GM12878 (cell line): Measurements from ENCODE around the gene EFNA2. TPM values are rescaled to one million over a fixed set of nuclear protein-coding genes. Genes with fewer than 3 reads are reported as not detected.

Experiments used
- BRCA1 ChIP-seq: IDR thresholded peaks from 2 replicates; pipeline ENCODE4 v1.6.1; 2011; ENCODE audit warnings: low read depth, low read length, improper control_type of control experiment
- CREB1 ChIP-seq: IDR thresholded peaks from 2 replicates; pipeline ENCODE4 v1.6.1; 2012; ENCODE audit warnings: low read depth, mild to moderate bottlenecking, inconsistent platforms
- GATAD2B ChIP-seq: fragments of 450-650 bp; conservative IDR thresholded peaks from 2 replicates; pipeline ENCODE4 v1.6.1; 2017; ENCODE audit warnings: low read depth, mild to moderate bottlenecking, moderate library complexity
- MLLT1 ChIP-seq: fragments of 450-650 bp; IDR thresholded peaks from 2 replicates; pipeline ENCODE4 v1.6.1; 2016; ENCODE audit warnings: mild to moderate bottlenecking
- MTA2 ChIP-seq: fragments of 450-650 bp; IDR thresholded peaks from 2 replicates; pipeline ENCODE4 v1.6.1; 2016; ENCODE audit warnings: low read depth, mild to moderate bottlenecking, moderate library complexity
- POU2F2 ChIP-seq: IDR thresholded peaks from 3 replicates; pipeline ENCODE4 v1.6.1; 2011; ENCODE audit warnings: low read depth, mild to moderate bottlenecking, low read length, borderline replicate concordance
- SMC3 ChIP-seq: IDR thresholded peaks from 2 replicates; pipeline ENCODE4 v1.6.1; 2011; ENCODE audit warnings: low read length, improper control_type of control experiment, borderline replicate concordance
- SREBF2 ChIP-seq: IDR thresholded peaks from 2 replicates; pipeline ENCODE4 v1.6.1; 2012; ENCODE audit warnings: mild to moderate bottlenecking, low read length
- SUZ12 ChIP-seq: fragments of 200-600 bp; sonication (generic); IDR thresholded peaks from one replicate; pipeline ENCODE4 v1.6.1; 2018; ENCODE audit warnings: antibody characterized with exemption, mild to moderate bottlenecking; ENCODE audit not compliant: unreplicated experiment
- WRNIP1 ChIP-seq: IDR thresholded peaks from 2 replicates; pipeline ENCODE4 v1.6.1; 2011; ENCODE audit warnings: low read depth, low read length, improper control_type of control experiment, borderline replicate concordance
- ZSCAN29 ChIP-seq: fragments of 450-650 bp; IDR thresholded peaks from 2 replicates; pipeline ENCODE4 v1.6.1; 2017; ENCODE audit warnings: mild to moderate bottlenecking, moderate library complexity
- polyA plus RNA-seq, 11 experiments: library from polyadenylated mRNA; depleted of rRNA in 4 of 11; unstranded in 6 of 11; stranded (reverse) in 5 of 11; fragments of >200 nt; fragmentation: Nextera tagmentation in 4 of 11; fragmentation: Illumina TruSeq in 1 of 11; extraction: Ambion mirVana in 4 of 11; extraction: Trizol in 1 of 11; gene quantifications; 1 replicate in 1 of 11; 2 replicates in 10 of 11; pipeline versions ENCODE4 v1.2.1 to v1.2.3, GENCODE V29; 2011 to 2016; ENCODE audit warnings: inconsistent platforms in 2 of 11, missing spikeins in 2 of 11, low read depth in 1 of 11
- total RNA-seq, 4 experiments: library from RNA; depleted of rRNA in 3 of 4; stranded (reverse); fragments of >200 nt in 3 of 4; fragmentation: Illumina TruSeq in 1 of 4; extraction: Trizol in 1 of 4; gene quantifications; 2 replicates each; pipeline versions ENCODE4 v1.2.1 to v1.2.3, GENCODE V29; 2013 to 2021
- TF ChIP-seq, protein P1 (sequence below): fragments of 150-350 bp; IDR thresholded peaks from 2 replicates; pipeline ENCODE4 v1.6.1; 2014; ENCODE audit warnings: mild to moderate bottlenecking, low read depth, low read length
- TF ChIP-seq, protein P2 (sequence below): fragments of 450-650 bp; formaldehyde crosslinking; IDR thresholded peaks from 2 replicates; pipeline ENCODE4 v1.4.0; 2020; ENCODE audit warnings: mild to moderate bottlenecking, moderate library complexity

Gene EFNA2
- total and polyA plus RNA-seq, 10 of the 15 experiments (the other 5 are each of a cell fraction or from before 2014, with no cell fraction given) = not detected

GRCh38 chr19:1275260-1275975 lies 10.3 kb upstream of the EFNA2 start, which contains the start of gene FAM174C (continued):
- TF ChIP-seq, protein P1, sequence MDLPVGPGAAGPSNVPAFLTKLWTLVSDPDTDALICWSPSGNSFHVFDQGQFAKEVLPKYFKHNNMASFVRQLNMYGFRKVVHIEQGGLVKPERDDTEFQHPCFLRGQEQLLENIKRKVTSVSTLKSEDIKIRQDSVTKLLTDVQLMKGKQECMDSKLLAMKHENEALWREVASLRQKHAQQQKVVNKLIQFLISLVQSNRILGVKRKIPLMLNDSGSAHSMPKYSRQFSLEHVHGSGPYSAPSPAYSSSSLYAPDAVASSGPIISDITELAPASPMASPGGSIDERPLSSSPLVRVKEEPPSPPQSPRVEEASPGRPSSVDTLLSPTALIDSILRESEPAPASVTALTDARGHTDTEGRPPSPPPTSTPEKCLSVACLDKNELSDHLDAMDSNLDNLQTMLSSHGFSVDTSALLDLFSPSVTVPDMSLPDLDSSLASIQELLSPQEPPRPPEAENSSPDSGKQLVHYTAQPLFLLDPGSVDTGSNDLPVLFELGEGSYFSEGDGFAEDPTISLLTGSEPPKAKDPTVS = no peak
- TF ChIP-seq POU2F2 = 0 out of 3 replicates have a peak, but pooled peaks have one; percentile 46
- TF ChIP-seq MTA2 = no peak
- peak; percentile 64; the same call in 1 of the 2 replicates for TF ChIP-seq ZSCAN29
- no peak for TF ChIP-seq SMC3
- TF ChIP-seq SREBF2 = no peak
- TF ChIP-seq SUZ12 = no peak
- 0 out of 2 replicates have a peak, but pooled peaks have one; percentile 1 for TF ChIP-seq MLLT1
- no peak for TF ChIP-seq WRNIP1
- TF ChIP-seq GATAD2B = peak; percentile 99
- TF ChIP-seq, protein P2, sequence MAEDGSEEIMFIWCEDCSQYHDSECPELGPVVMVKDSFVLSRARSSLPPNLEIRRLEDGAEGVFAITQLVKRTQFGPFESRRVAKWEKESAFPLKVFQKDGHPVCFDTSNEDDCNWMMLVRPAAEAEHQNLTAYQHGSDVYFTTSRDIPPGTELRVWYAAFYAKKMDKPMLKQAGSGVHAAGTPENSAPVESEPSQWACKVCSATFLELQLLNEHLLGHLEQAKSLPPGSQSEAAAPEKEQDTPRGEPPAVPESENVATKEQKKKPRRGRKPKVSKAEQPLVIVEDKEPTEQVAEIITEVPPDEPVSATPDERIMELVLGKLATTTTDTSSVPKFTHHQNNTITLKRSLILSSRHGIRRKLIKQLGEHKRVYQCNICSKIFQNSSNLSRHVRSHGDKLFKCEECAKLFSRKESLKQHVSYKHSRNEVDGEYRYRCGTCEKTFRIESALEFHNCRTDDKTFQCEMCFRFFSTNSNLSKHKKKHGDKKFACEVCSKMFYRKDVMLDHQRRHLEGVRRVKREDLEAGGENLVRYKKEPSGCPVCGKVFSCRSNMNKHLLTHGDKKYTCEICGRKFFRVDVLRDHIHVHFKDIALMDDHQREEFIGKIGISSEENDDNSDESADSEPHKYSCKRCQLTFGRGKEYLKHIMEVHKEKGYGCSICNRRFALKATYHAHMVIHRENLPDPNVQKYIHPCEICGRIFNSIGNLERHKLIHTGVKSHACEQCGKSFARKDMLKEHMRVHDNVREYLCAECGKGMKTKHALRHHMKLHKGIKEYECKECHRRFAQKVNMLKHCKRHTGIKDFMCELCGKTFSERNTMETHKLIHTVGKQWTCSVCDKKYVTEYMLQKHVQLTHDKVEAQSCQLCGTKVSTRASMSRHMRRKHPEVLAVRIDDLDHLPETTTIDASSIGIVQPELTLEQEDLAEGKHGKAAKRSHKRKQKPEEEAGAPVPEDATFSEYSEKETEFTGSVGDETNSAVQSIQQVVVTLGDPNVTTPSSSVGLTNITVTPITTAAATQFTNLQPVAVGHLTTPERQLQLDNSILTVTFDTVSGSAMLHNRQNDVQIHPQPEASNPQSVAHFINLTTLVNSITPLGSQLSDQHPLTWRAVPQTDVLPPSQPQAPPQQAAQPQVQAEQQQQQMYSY = no peak
- peak; percentile 93 for TF ChIP-seq CREB1
- TF ChIP-seq BRCA1 = no peak
